C4-2B (cell line): Measurements from ENCODE around the gene CCDC57.

Source experiments
- H3K27ac ChIP-seq: fragments of 450-650 bp; 2 replicates; pipeline ENCODE4 v1.5.1; 2017
- ZFX ChIP-seq: fragments of 450-650 bp; IDR thresholded peaks from 2 replicates; pipeline ENCODE4 v1.6.1; 2017
- TF ChIP-seq, protein P1 (sequence below): fragments of 450-650 bp; conservative IDR thresholded peaks from 2 replicates; pipeline ENCODE4 v1.5.1; 2017; ENCODE audit warnings: mild to moderate bottlenecking

Gene CCDC57

DNA sequence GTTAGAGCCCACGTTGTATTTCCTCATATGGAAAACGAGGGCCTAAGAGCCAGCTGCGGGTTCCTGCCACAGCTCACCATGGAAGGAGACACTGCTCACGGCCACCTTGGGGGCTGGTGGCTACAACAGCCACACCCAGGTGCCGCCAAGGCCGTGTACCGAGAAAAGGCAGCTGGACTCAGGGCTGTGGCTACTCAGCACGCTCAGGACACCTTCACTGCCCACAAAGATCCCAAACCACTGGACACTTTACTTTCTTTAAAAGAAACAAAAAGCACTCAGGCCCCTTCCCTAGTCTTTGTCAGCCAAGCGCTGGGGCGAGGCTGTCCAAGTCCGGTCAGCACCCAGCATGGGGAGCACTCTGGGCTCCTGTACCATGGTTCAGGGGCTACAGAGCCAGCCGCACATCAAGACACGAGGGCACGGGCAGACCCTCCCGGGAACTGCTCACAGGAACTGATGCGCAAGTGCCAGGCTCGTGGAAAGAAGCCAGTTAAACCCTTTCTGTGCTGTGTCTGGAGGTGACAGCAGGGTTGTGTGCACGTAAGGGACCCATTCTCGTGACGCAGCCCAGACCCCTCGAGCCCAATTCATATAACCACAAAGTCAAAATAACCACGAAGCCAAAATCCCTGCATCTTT, 34.7 kb upstream of the CCDC57 start:
- TF ChIP-seq, protein P1, sequence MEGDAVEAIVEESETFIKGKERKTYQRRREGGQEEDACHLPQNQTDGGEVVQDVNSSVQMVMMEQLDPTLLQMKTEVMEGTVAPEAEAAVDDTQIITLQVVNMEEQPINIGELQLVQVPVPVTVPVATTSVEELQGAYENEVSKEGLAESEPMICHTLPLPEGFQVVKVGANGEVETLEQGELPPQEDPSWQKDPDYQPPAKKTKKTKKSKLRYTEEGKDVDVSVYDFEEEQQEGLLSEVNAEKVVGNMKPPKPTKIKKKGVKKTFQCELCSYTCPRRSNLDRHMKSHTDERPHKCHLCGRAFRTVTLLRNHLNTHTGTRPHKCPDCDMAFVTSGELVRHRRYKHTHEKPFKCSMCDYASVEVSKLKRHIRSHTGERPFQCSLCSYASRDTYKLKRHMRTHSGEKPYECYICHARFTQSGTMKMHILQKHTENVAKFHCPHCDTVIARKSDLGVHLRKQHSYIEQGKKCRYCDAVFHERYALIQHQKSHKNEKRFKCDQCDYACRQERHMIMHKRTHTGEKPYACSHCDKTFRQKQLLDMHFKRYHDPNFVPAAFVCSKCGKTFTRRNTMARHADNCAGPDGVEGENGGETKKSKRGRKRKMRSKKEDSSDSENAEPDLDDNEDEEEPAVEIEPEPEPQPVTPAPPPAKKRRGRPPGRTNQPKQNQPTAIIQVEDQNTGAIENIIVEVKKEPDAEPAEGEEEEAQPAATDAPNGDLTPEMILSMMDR: no peak
- no peak for TF ChIP-seq ZFX
- H3K27ac ChIP-seq: peak overlapping the region; percentile 1; the same call in 1 of the 2 replicates

DNA sequence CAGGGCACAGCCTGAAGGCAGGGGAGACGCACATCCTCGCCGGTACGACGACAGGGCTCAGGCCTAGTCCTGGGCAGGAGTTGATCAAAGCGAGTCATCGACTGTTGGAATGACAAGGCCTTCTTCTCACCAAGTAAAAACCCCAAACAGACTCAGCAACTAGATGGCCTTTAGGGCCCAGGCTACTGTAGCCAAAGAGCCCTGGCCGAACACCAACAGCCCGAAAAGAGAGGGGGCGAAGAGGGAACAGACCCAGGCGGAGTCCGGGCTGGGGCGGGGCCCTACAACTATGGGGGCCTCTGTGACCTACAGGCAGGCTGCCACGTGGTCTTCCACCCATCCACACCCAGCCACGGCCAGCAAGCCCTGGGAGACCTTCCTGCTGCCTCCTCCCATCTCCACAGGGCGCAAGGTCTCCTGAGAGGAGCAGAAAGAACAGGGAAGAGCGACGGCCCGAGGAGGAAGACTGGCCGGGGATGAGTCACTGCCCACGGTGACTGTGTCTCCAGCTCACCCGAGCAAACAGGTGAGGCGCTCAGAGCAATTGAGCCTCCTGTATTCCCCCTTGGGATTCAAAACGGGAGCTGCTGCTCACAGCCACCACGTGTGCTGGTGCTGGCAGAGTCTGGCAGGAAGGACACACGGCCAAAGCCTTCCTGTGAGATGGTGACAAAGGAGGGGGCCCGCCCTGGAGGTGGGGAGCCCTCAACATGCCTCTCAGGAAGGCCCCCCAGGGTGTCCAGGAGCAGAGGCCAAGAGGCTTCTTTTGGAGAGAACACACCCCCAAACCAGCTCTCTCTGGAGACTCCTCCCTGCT, 33.9 kb upstream of the CCDC57 start:
- TF ChIP-seq ZFX: no peak
- TF ChIP-seq, protein P1: no peak
- peak overlapping the region; percentile 1; the same call in 1 of the 2 replicates for H3K27ac ChIP-seq

DNA sequence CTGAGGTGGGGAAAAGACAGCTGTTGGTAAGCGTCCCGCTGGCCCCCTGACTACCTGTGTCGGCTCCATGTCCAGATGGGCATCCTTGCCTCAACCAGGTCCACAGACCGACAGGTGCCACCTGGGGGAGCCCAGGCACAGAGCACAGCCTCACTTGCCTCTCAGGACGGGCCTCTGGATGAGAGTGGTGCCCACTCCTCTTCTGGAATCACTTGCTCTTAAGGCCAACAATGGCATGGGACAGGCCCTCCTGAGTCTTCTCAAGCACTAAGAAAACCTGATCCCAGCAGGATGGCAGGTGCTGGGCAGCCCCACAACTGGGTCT, 33.4 kb upstream of the CCDC57 start:
- H3K27ac ChIP-seq: no peak overlapping the region
- no peak for TF ChIP-seq ZFX
- TF ChIP-seq, protein P1: no peak

DNA sequence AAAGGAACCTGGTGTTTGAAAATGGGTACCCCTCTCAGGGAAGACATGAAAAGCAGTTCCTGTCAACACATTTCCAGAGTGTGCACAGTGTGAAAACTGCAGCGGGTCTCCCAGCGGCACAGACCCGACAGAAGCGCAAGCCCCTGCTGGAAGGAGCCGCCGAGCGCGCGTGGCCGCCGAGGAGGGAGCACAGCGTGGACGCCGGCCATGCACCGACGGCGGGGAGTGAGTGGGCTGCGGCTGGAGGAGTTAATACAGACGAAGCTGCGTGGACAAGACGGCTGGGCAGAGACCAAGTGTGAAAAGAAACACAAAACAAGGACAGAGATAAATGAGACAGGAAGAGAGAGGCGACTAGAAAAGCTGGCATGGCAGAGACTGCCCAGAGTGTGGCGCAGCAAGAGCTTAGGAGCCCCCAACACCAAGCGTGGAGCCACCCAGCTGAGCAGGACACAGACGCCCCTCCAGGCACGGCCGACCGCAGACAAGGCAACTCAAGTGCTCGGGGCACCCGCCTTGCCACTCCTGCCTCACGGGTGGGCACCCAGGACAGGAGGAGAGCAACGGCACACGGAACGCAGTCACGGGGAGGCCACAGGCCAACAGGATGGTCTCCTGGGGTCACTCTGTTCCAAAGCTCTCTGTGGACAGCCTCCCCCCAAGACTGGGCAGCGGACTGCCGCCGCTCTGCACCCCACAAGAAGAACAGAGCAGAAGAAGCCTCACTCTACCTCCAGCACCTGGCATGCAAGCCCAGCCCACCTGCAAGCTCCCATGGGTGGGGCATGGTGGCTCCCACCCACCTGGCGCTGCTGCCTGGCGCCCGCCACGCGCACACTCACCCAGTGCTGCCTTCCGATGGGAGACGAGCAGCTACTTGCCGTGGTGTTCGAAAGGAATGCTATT, 32.7 kb upstream of the CCDC57 start:
- no peak overlapping the region for H3K27ac ChIP-seq
- TF ChIP-seq, protein P1: no peak
- TF ChIP-seq ZFX: no peak

DNA sequence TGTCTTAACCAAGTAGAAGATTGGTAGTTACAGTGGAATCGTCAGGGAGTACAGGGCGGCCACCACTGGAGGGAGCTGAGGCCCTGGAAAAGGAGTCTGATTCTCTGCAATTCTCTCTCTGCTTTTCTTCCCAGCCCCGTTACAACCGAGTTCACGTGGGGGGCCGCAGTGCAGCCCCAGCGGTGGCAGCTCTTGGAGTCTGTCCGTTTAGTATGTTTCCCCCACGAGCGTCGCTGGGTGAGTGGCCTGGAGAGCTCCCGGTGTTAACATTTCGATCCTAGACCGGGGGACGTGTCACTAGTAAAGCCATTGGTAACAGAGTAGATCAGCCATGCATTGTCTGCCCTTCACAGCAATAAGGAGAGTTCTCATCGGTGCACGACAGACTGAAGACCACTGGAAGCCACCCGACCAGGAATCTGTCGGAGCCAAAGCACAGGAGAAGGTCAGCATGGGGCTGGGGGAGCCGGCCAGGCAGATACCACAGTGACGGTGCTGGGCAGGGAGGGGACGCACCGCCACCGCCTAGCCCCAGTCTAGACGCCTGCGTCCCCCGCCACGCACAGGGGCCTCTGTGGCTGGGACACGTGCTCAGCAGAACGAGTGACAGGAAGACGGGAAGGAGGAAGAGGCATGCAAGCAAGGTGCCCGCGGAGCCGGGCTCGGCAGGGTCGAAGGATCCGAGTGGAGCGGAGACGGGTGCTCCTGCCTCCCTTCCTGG, 31.9 kb upstream of the CCDC57 start:
- H3K27ac ChIP-seq: no peak overlapping the region
- TF ChIP-seq, protein P1: no peak; the same call in 1 of the 2 replicates
- no peak for TF ChIP-seq ZFX

DNA sequence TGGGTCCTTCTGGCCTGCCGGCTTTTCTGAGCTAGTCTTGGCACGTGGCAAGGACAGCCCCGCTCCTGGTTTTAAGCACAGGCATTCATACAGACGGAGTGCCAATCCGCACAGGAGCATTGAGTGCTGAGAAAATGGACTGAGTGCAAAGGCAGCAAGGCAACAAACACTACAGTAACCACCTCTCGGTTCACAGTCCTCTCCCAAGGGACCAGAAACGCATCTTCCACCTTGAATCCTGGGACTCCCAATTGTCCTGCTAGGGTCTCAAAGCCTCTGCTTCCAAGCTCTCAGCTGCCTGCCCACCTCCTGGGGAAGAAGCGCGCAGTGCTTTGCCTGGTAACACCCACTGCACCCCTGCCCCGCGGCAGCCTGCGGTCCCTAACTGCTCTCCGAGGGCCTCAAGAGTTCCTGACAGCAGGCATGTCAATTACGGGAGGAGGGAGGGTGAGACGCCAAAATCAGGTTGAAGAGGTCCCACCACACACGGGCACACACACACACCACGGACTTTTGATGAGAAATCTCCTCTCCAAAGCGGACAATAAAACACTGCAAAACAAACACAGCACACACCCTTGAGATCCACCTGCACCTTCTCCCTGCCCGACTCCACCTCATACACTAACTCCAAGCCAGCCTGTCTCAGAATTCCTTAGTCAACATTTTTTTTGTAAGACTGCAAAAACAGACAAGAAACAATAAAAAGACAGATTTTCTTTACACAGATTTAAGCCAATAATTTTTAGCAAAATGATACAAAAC, 31.2 kb upstream of the CCDC57 start:
- TF ChIP-seq, protein P1: no peak
- no peak for TF ChIP-seq ZFX
- peak overlapping the region; percentile 68 for H3K27ac ChIP-seq
